ENCODE data around the gene MAP3K3. TPM values are rescaled to one million over a fixed set of nuclear protein-coding genes. Genes with fewer than 3 reads are reported as not detected.

MAP3K3 gene
- total RNA-seq, 1 donor from 2014 or later: 58.5 TPM

DNA sequence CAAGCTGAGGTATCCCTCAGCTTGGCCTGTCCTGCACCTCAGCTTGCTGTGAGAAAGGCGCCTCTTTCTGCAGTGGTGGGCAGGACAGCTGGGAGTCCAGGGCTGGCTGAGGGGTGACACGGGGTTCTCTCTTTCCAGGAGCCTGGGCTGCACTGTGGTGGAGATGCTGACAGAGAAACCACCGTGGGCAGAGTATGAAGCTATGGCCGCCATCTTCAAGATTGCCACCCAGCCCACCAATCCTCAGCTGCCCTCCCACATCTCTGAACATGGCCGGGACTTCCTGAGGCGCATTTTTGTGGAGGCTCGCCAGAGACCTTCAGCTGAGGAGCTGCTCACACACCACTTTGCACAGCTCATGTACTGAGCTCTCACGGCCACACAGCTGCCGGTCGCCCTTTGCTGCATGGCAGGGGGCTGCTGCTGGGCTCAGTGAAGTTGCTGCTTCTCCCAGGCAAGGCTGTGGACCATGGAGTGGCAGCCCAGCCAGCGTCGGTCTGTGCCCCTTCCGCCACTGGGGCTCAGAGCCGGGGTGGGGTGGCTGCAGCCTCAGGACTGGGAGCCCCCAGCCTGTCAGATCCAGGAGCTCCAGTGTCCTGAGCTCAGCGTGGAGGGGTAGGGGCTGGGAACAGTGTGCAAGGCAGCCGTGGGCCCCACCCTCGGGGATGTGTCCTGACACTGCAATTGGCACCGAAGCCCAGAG lies 71.3 kb downstream of the MAP3K3 start:
- DNase-seq (no peak), ATAC-seq (no peak)
- H3K4me3 ChIP-seq: no peak overlapping the region
- TF ChIP-seq, protein P1, sequence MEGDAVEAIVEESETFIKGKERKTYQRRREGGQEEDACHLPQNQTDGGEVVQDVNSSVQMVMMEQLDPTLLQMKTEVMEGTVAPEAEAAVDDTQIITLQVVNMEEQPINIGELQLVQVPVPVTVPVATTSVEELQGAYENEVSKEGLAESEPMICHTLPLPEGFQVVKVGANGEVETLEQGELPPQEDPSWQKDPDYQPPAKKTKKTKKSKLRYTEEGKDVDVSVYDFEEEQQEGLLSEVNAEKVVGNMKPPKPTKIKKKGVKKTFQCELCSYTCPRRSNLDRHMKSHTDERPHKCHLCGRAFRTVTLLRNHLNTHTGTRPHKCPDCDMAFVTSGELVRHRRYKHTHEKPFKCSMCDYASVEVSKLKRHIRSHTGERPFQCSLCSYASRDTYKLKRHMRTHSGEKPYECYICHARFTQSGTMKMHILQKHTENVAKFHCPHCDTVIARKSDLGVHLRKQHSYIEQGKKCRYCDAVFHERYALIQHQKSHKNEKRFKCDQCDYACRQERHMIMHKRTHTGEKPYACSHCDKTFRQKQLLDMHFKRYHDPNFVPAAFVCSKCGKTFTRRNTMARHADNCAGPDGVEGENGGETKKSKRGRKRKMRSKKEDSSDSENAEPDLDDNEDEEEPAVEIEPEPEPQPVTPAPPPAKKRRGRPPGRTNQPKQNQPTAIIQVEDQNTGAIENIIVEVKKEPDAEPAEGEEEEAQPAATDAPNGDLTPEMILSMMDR (IDR thresholded peaks at IDR 0.05): no peak
- intact Hi-C loops (cut with DNase I): no loop called here
- H3K27ac ChIP-seq: no peak overlapping the region
- H3K36me3 ChIP-seq: peaks cover 70% of the 10 kb centered on the region
- H3K4me1 ChIP-seq: peaks cover 23% of the 10 kb centered on the region
- H3K9me3 ChIP-seq: no peaks in the 10 kb centered on the region
- H3K27me3 ChIP-seq (ENCODE audit: low read depth): no peaks in the 10 kb centered on the region

DNA sequence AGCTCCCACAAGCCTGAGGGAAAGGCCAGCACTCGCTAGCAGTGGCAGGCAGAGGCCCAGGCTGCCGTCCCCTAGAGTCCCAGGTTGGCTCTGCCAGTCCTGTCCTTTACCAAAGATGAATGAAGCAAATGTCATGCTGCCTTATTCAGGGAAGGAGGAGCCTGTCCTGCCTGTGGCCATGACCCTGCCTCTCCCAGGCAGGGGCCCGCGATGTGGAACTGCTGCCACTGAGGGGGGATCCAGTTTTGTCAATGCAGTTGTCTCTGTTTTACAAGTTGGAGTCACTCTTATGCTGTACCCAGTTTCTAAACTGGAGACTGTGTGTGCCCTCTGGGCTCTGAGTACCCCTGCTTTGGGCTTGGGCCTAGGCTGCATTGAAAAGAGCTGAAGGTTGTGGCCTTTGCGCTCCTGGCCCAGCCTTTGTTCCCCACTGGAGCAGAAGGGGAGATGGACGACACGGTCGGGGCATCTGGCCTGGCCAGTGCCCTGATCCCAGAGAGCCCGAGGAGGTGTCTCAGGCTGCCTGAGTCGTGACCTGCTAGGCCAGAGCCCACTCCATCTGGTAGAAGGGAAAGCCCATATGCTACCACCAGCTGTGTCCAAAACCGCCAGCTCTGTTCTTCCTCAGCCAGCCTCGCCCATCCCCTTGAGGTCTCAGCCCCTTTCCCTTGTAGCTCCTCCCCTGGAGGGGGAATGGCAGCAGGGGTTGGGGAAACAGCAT lies 72.2 kb downstream of the MAP3K3 start:
- no peaks in the 10 kb centered on the region for H3K9me3 ChIP-seq
- H3K4me1 ChIP-seq: peaks cover 31% of the 10 kb centered on the region
- intact Hi-C loops (cut with DNase I): no loop called here
- H3K27me3 ChIP-seq (ENCODE audit: low read depth): no peaks in the 10 kb centered on the region
- no peak overlapping the region for H3K27ac ChIP-seq
- H3K36me3 ChIP-seq: peaks cover 62% of the 10 kb centered on the region
- DNase-seq (no peak), ATAC-seq (no peak)
- no peak overlapping the region for H3K4me3 ChIP-seq
- TF ChIP-seq, protein P1 (IDR thresholded peaks at IDR 0.05): no peak

DNA sequence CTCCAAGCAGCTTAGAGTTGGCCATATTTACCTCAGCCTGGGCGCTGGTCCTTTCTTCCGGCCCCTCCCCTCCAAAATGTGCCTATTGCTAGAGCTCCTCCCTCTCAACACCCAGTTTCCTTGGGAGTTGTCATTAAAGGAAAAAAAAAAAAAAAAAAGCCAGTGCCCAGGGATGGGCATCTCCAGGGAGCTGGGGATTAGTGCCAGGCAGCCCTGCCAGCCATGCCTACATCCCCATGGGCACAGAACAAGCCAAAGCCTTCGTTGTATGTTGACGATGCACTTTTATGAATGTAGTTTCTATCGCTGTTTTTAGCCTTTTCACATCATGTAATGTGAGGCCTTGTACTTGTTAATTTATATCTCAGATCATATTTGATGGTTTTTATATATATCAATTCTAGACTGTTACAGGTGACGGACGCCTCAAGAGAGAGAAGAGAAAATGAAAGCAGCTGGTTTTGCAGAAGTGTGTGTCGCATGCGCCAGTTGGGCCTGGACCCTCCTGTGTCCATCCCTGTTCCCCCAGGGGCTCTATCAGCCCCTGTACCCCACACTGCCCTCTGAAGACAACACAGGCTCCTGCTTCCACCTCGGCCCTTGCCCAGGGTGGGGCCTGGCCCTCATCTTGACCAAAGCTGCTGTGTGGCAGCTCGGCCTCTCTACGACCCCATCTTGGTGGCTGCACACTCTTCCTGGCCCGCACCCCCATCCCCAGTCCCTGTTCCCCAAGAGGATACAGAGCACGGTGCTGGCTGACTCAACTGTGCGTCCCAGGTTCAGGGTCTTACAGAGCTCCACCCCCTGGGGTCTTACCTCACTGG lies 72.9 kb downstream of the MAP3K3 start:
- DNase-seq (no peak), ATAC-seq (no peak)
- H3K36me3 ChIP-seq: peaks cover 54% of the 10 kb centered on the region
- no peak overlapping the region for H3K27ac ChIP-seq
- no peaks in the 10 kb centered on the region for H3K27me3 ChIP-seq (ENCODE audit: low read depth)
- H3K9me3 ChIP-seq: no peaks in the 10 kb centered on the region
- H3K4me1 ChIP-seq: peaks cover 31% of the 10 kb centered on the region
- no peak overlapping the region for H3K4me3 ChIP-seq
- TF ChIP-seq, protein P1 (IDR thresholded peaks at IDR 0.05): no peak
- intact Hi-C loops (cut with DNase I): no loop called here

DNA sequence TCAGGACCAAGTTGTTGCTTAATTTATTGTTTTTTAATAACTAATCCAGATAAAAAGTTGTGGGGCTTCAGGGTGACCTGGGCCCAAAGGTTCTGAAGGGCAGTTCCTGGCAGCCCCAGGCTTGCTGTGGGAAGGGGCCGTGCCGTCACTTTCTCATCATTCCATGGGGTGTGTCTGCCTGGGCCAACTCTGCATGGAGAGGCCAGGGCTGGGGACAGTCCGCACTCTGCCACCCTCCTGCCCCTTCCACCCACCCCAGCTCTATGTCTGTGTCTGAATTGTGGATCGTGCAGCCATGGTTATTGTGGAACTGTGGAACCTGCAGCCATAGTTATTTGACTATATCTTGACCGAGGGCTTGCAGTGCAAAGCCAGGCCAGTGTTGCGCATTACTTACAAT lies 73.7 kb downstream of the MAP3K3 start:
- intact Hi-C loops (cut with DNase I): no loop called here
- TF ChIP-seq, protein P1 (IDR thresholded peaks at IDR 0.05): no peak
- no peak for DNase-seq

DNA sequence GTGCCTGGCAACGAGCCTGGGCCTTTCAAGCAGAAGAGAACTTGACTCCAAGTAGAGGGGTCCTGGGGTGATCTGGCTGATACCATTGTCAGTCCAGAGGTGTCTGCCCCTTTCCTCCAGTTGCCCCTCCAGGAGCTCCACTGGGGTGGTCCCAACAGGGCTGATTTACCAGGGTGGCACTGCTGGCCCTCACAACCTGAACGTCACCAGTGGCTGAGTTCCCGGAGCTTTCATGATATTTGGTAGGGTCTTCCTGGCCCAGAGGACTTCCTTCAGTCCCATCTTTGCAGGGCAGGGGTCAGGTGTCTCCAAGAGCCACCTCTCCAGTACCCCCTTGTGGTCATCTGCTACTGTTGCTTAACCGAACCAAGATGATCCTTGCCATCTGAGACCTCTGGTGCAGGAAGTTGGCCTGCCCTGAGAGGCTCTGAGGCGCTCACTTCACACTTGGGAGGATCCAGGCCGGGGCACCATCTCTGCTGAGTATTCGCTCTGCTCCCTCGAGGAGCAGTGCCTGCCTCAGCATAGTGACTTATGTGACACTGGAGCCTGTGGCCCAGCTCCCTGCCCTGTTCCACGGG lies 74.3 kb downstream of the MAP3K3 start:
- DNase-seq (no peak), ATAC-seq (no peak)
- Histone ChIP-seq H3K36me3 (peaks cover 41% of the 10 kb centered on the region), H3K9me3 (no peaks in the 10 kb centered on the region), H3K27ac (peak overlapping the region; percentile 84), H3K27me3 (ENCODE audit: low read depth) (no peaks in the 10 kb centered on the region), H3K4me1 (peaks cover 39% of the 10 kb centered on the region), H3K4me3 (no peak overlapping the region)
- intact Hi-C loops (cut with DNase I): no loop called here
- TF ChIP-seq, protein P1 (IDR thresholded peaks at IDR 0.05): peak; percentile 49

More for the DNA sequence above, 73.7 kb downstream of the MAP3K3 start:
- H3K27ac ChIP-seq: no peak overlapping the region
- no peaks in the 10 kb centered on the region for H3K27me3 ChIP-seq (ENCODE audit: low read depth)
- no peaks in the 10 kb centered on the region for H3K9me3 ChIP-seq
- peaks cover 33% of the 10 kb centered on the region for H3K4me1 ChIP-seq
- ATAC-seq: no peak
- peaks cover 47% of the 10 kb centered on the region for H3K36me3 ChIP-seq
- H3K4me3 ChIP-seq: no peak overlapping the region
